WTC11 (cell line): ENCODE results near the gene TTI1. TPM values are rescaled to one million over a fixed set of nuclear protein-coding genes. Genes with fewer than 3 reads are reported as not detected.

ENCODE experiments used
- ATF1 ChIP-seq: sonication (generic); formaldehyde crosslinking; IDR thresholded peaks from 2 replicates; pipeline ENCODE4 v1.8.1; 2023; ENCODE audit warnings: mild to moderate bottlenecking, moderate library complexity, missing genetic modification reagents
- ATF3 ChIP-seq: sonication (generic); formaldehyde crosslinking; conservative IDR thresholded peaks from 2 replicates; pipeline ENCODE4 v1.8.1; 2022; ENCODE audit warnings: mild to moderate bottlenecking, missing genetic modification reagents
- CDX4 ChIP-seq: fragments of 250-450 bp; sonication (Bioruptor Pico); IDR thresholded peaks from 2 replicates; pipeline ENCODE4 v1.9.0; 2021; ENCODE audit warnings: moderate library complexity, mild to moderate bottlenecking, inconsistent platforms, borderline replicate concordance
- E2F5 ChIP-seq: sonication (generic); formaldehyde crosslinking; IDR thresholded peaks from 2 replicates; pipeline ENCODE4 v1.8.1; 2022; ENCODE audit warnings: mild to moderate bottlenecking, moderate library complexity, missing genetic modification reagents
- ELF4 ChIP-seq: sonication (generic); formaldehyde crosslinking; IDR thresholded peaks from 2 replicates; pipeline ENCODE4 v1.8.1; 2022; ENCODE audit warnings: low read depth, mild to moderate bottlenecking, moderate library complexity, missing genetic modification reagents
- ERG ChIP-seq: fragments of 250-450 bp; sonication (Bioruptor Pico); IDR thresholded peaks from 2 replicates; pipeline ENCODE4 v1.8.0; 2021; ENCODE audit warnings: mild to moderate bottlenecking
- FOXJ3 ChIP-seq: sonication (generic); formaldehyde crosslinking; IDR thresholded peaks from 2 replicates; pipeline ENCODE4 v1.9.0; 2021; ENCODE audit warnings: missing genetic modification reagents, mild to moderate bottlenecking, borderline replicate concordance
- FOXK1 ChIP-seq: sonication (generic); formaldehyde crosslinking; IDR thresholded peaks from 2 replicates; pipeline ENCODE4 v1.8.0; 2022; ENCODE audit warnings: mild to moderate bottlenecking, moderate library complexity, missing genetic modification reagents
- FOXP4 ChIP-seq: sonication (generic); formaldehyde crosslinking; IDR thresholded peaks from 2 replicates; pipeline ENCODE4 v1.8.0; 2022; ENCODE audit warnings: mild to moderate bottlenecking, missing genetic modification reagents
- GRHL2 ChIP-seq: fragments of 250-450 bp; sonication (Bioruptor Pico); IDR thresholded peaks from 2 replicates; pipeline ENCODE4 v1.8.0; 2022; ENCODE audit warnings: mild to moderate bottlenecking, moderate library complexity; ENCODE audit not compliant: insufficient replicate concordance, severe bottlenecking
- HMGA2 ChIP-seq: fragments of 250-450 bp; sonication (Bioruptor Pico); IDR thresholded peaks from 2 replicates; pipeline ENCODE4 v1.4.0; 2021; ENCODE audit warnings: mild to moderate bottlenecking, moderate library complexity
- IRF1 ChIP-seq: sonication (generic); formaldehyde crosslinking; IDR thresholded peaks from 2 replicates; pipeline ENCODE4 v1.8.0; 2023; ENCODE audit warnings: missing genetic modification reagents
- IRF2 ChIP-seq: sonication (generic); formaldehyde crosslinking; IDR thresholded peaks from 2 replicates; pipeline ENCODE4 v1.8.0; 2022; ENCODE audit warnings: low read depth, missing genetic modification reagents, borderline replicate concordance
- KAT7 ChIP-seq: sonication (generic); formaldehyde crosslinking; IDR thresholded peaks from 2 replicates; pipeline ENCODE4 v1.8.1; 2023; ENCODE audit warnings: missing genetic modification reagents, mild to moderate bottlenecking, borderline replicate concordance
- MAX ChIP-seq: sonication (generic); formaldehyde crosslinking; IDR thresholded peaks from 2 replicates; pipeline ENCODE4 v1.8.0; 2022; ENCODE audit warnings: mild to moderate bottlenecking, missing genetic modification reagents
- NFE2L1 ChIP-seq: sonication (generic); formaldehyde crosslinking; IDR thresholded peaks from 2 replicates; pipeline ENCODE4 v1.8.1; 2023; ENCODE audit warnings: missing genetic modification reagents
- OVOL2 ChIP-seq: fragments of 250-450 bp; sonication (Bioruptor Pico); IDR thresholded peaks from 2 replicates; pipeline ENCODE4 v1.9.0; 2021; ENCODE audit warnings: mild to moderate bottlenecking, borderline replicate concordance
- PRDM15 ChIP-seq: sonication (generic); formaldehyde crosslinking; IDR thresholded peaks from 2 replicates; pipeline ENCODE4 v1.8.0; 2022; ENCODE audit warnings: missing genetic modification reagents
- PREB ChIP-seq: sonication (generic); formaldehyde crosslinking; IDR thresholded peaks from 2 replicates; pipeline ENCODE4 v1.8.1; 2022; ENCODE audit warnings: mild to moderate bottlenecking, missing genetic modification reagents, moderate library complexity, borderline replicate concordance
- RELA ChIP-seq: sonication (generic); formaldehyde crosslinking; IDR thresholded peaks from 2 replicates; pipeline ENCODE4 v1.8.1; 2022; ENCODE audit warnings: missing genetic modification reagents, mild to moderate bottlenecking, borderline replicate concordance
- SMAD4 ChIP-seq: sonication (generic); formaldehyde crosslinking; IDR thresholded peaks from 2 replicates; pipeline ENCODE4 v1.8.0; 2022; ENCODE audit warnings: mild to moderate bottlenecking, missing genetic modification reagents
- SOX15 ChIP-seq: fragments of 250-450 bp; sonication (Bioruptor Pico); IDR thresholded peaks from 2 replicates; pipeline ENCODE4 v1.9.0; 2021; ENCODE audit warnings: mild to moderate bottlenecking
- TEAD4 ChIP-seq: sonication (generic); formaldehyde crosslinking; IDR thresholded peaks from 2 replicates; pipeline ENCODE4 v1.8.0; 2022; ENCODE audit warnings: mild to moderate bottlenecking, missing genetic modification reagents
- USF2 ChIP-seq: sonication (generic); formaldehyde crosslinking; IDR thresholded peaks from 2 replicates; pipeline ENCODE4 v1.8.1; 2023; ENCODE audit warnings: mild to moderate bottlenecking, missing genetic modification reagents, moderate library complexity
- ZNF138 ChIP-seq: sonication (generic); formaldehyde crosslinking; conservative IDR thresholded peaks from 2 replicates; pipeline ENCODE4 v1.8.1; 2022; ENCODE audit warnings: mild to moderate bottlenecking, moderate library complexity, missing genetic modification reagents
- ZNF232 ChIP-seq: sonication (generic); formaldehyde crosslinking; IDR thresholded peaks from 2 replicates; pipeline ENCODE4 v1.8.0; 2022; ENCODE audit warnings: mild to moderate bottlenecking, missing genetic modification reagents
- ZNF416 ChIP-seq: fragments of 250-450 bp; sonication (Bioruptor Pico); IDR thresholded peaks from 2 replicates; pipeline ENCODE4 v1.9.0; 2021; ENCODE audit warnings: mild to moderate bottlenecking, inconsistent platforms
- total RNA-seq: library from RNA; stranded (reverse); gene quantifications from 3 replicates; pipeline ENCODE4 v1.2.3, GENCODE V29; 2021

Gene TTI1
- total RNA-seq, 1 experiment from 2014 or later = 43.5 TPM

GRCh38 chr20:38033330-38034107, at the start of gene TTI1, which contains the start of gene RPRD1B (continued):
- TF ChIP-seq FOXK1 (CRISPR knock-in tag) (peak; percentile 66), PRDM15 (CRISPR knock-in tag) (no peak), FOXP4 (CRISPR knock-in tag) (peak; percentile 80; the same call in 1 of the 2 replicates), ATF3 (CRISPR knock-in tag) (no peak), ZNF416 (CRISPR knock-in tag) (no peak), KAT7 (CRISPR knock-in tag) (peak; percentile 38; the same call in 1 of the 2 replicates), ELF4 (no peak), RELA (no peak), ATF1 (no peak), OVOL2 (CRISPR knock-in tag) (no peak), FOXJ3 (CRISPR knock-in tag) (no peak), ERG (CRISPR knock-in tag) (no peak), CDX4 (no peak), SOX15 (CRISPR knock-in tag) (no peak), IRF2 (CRISPR knock-in tag) (no peak), MAX (CRISPR knock-in tag) (peak; percentile 51), SMAD4 (no peak), HMGA2 (CRISPR knock-in tag) (no peak), PREB (CRISPR knock-in tag) (no peak; the same call in 1 of the 2 replicates), USF2 (CRISPR knock-in tag) (no peak), ZNF138 (CRISPR knock-in tag) (no peak), GRHL2 (CRISPR knock-in tag) (no peak), TEAD4 (CRISPR knock-in tag) (no peak), NFE2L1 (CRISPR knock-in tag) (peak; percentile 42; the same call in 1 of the 2 replicates), E2F5 (CRISPR knock-in tag) (peak; percentile 93), IRF1 (peak; percentile 81; the same call in 1 of the 2 replicates), ZNF232 (CRISPR knock-in tag) (peak; percentile 76; the same call in 1 of the 2 replicates)
